CD14-positive monocyte (primary cell): ENCODE measurements around the gene SPRED2. TPM values are rescaled to one million over a fixed set of nuclear protein-coding genes. Genes with fewer than 3 reads are reported as not detected.

Experiments
- DNase-seq, 3 donors: peaks; one replicate each; pipeline ENCODE4 v3.0.0-alpha.2; 2011 to 2022
- H2AFZ ChIP-seq: 2 replicates; pipeline ENCODE4 v1.6.0; 2012; ENCODE audit warnings: mild to moderate bottlenecking, low read depth, low read length, inconsistent platforms; ENCODE audit not compliant: insufficient read depth, poor library complexity, severe bottlenecking
- H3K27ac ChIP-seq, 2 donors: 1 replicate in 1 of 2; 2 replicates in 1 of 2; pipeline ENCODE4 v1.5.1; 2012 to 2013; ENCODE audit warnings: low read length in 2 of 2, control low read depth in 1 of 2, inconsistent platforms in 1 of 2, low read depth in 1 of 2, mild to moderate bottlenecking in 1 of 2
- H3K27me3 ChIP-seq, 2 donors: one replicate each; pipeline versions ENCODE4 v1.6.0 to v1.6.1; 2011 to 2013; ENCODE audit warnings: low read length in 2 of 2; ENCODE audit not compliant: control insufficient read depth in 2 of 2, insufficient read depth in 2 of 2
- H3K36me3 ChIP-seq, 2 donors: replicated peaks in 1 of 2; 1 replicate in 1 of 2; 2 replicates in 1 of 2; pipeline versions ENCODE4 v1.5.1 to v1.6.1; 2012 to 2013; ENCODE audit warnings: low read length in 2 of 2, control low read depth in 1 of 2, inconsistent platforms in 1 of 2, mild to moderate bottlenecking in 1 of 2; ENCODE audit not compliant: insufficient read depth in 2 of 2, control insufficient read depth in 1 of 2
- H3K4me1 ChIP-seq, 2 donors: 1 replicate in 1 of 2; 2 replicates in 1 of 2; pipeline versions ENCODE4 v1.5.1 to v1.6.1; 2012 to 2013; ENCODE audit warnings: low read length in 2 of 2, control low read depth in 1 of 2, inconsistent platforms in 1 of 2, mild to moderate bottlenecking in 1 of 2, moderate library complexity in 1 of 2; ENCODE audit not compliant: insufficient read depth in 2 of 2, control insufficient read depth in 1 of 2
- H3K4me2 ChIP-seq: replicated peaks from 2 replicates; pipeline ENCODE3; 2012; ENCODE audit warnings: low read length, moderate library complexity, mild to moderate bottlenecking; ENCODE audit not compliant: poor library complexity, severe bottlenecking; ENCODE audit errors: extremely low read depth
- H3K4me3 ChIP-seq, 3 experiments: fragments of 200-600 bp in 1 of 3; sonication (generic) in 1 of 3; replicated peaks in 1 of 3; 1 replicate in 2 of 3; 2 replicates in 1 of 3; pipeline ENCODE4 v1.5.1; 2011 to 2013; ENCODE audit warnings: low read length in 3 of 3, mild to moderate bottlenecking in 3 of 3, control low read depth in 2 of 3, low read depth in 2 of 3, inconsistent platforms in 1 of 3, moderate library complexity in 1 of 3
- H3K79me2 ChIP-seq: 2 replicates; pipeline ENCODE4 v1.6.0; 2012; ENCODE audit warnings: mild to moderate bottlenecking, control low read depth, inconsistent platforms, low read length, moderate library complexity; ENCODE audit not compliant: insufficient read depth
- H3K9ac ChIP-seq: 2 replicates; pipeline ENCODE4 v1.6.0; 2017; ENCODE audit warnings: low read length, mild to moderate bottlenecking; ENCODE audit not compliant: insufficient read depth, poor library complexity, severe bottlenecking
- H3K9me3 ChIP-seq, 2 donors: replicated peaks in 1 of 2; 1 replicate in 1 of 2; 2 replicates in 1 of 2; pipeline versions ENCODE4 v1.5.1 to v1.6.1; 2012 to 2013; ENCODE audit warnings: low read length in 2 of 2, control low read depth in 1 of 2; ENCODE audit not compliant: control insufficient read depth in 1 of 2, insufficient read depth in 1 of 2
- H4K20me1 ChIP-seq: 2 replicates; pipeline ENCODE4 v1.6.0; 2012; ENCODE audit warnings: mild to moderate bottlenecking, low read length, control low read depth, moderate library complexity; ENCODE audit not compliant: insufficient read depth
- H3K27ac Mint-ChIP-seq, 7 donors: one replicate each; pipeline ENCODE4 v1.8.0; 2020; ENCODE audit warnings: mild to moderate bottlenecking in 7 of 7, mixed read lengths in 7 of 7, moderate library complexity in 6 of 7, inconsistent platforms in 2 of 7
- H3K27me3 Mint-ChIP-seq, 3 donors: one replicate each; pipeline ENCODE4 v1.8.0; 2021 to 2022; ENCODE audit warnings: low read depth in 3 of 3, mild to moderate bottlenecking in 3 of 3, mixed read lengths in 3 of 3, moderate library complexity in 3 of 3, inconsistent platforms in 1 of 3
- H3K36me3 Mint-ChIP-seq, 2 donors: one replicate each; pipeline ENCODE4 v1.8.0; 2020; ENCODE audit warnings: mixed read lengths in 2 of 2, inconsistent platforms in 1 of 2, mild to moderate bottlenecking in 1 of 2
- H3K4me1 Mint-ChIP-seq: one replicate; pipeline ENCODE4 v1.8.0; 2020; ENCODE audit warnings: mild to moderate bottlenecking, mixed read lengths
- H3K4me3 Mint-ChIP-seq, 2 donors: one replicate each; pipeline ENCODE4 v1.8.0; 2020; ENCODE audit warnings: mild to moderate bottlenecking in 2 of 2, mixed read lengths in 2 of 2, moderate library complexity in 1 of 2
- H3K9me3 Mint-ChIP-seq, 7 donors: one replicate each; pipeline ENCODE4 v1.8.0; 2020 to 2022; ENCODE audit warnings: mixed read lengths in 7 of 7, mild to moderate bottlenecking in 6 of 7, moderate library complexity in 6 of 7, inconsistent platforms in 2 of 7
- CTCF ChIP-seq: fragments of 200-600 bp; IDR thresholded peaks from one replicate; pipeline ENCODE4 v1.8.0; 2022; ENCODE audit warnings: antibody characterized with exemption, mild to moderate bottlenecking
- WGBS: methylation state at CpG from one replicate; pipeline ENCODE4 v1.1.5; 2013; ENCODE audit warnings: missing lambda C conversion rate; ENCODE audit not compliant: insufficient coverage; 5-methylcytosine and 5-hydroxymethylcytosine counted together
- intact Hi-C, 2 donors: fragments of 100-400 bp; cut with micrococcal nuclease; formaldehyde crosslinking; loops; one replicate each; pipeline versions ENCODE4 v1.15.0 to v1.15.1; 2023
- polyA plus RNA-seq, 3 donors: library from polyadenylated mRNA; depleted of rRNA in 1 of 3; unstranded in 2 of 3; stranded (reverse) in 1 of 3; fragments of 300-500 nt in 2 of 3; fragments of >200 nt in 1 of 3; fragmentation: Illumina TruSeq in 2 of 3; gene quantifications; 1 replicate in 2 of 3; 2 replicates in 1 of 3; pipeline ENCODE4 v1.2.3, GENCODE V29; 2012 to 2021

Gene SPRED2
- polyA plus RNA-seq, 3 donors: 0.20 to 2.0 (median 0.33) TPM

- H3K27ac ChIP-seq: no peak overlapping the region
- 90% methylated on average over 2 of the region's 5 CpGs for WGBS
- no peaks in the 10 kb centered on the region for H4K20me1 ChIP-seq
- Mint-ChIP-seq H3K4me3 (no peak overlapping the region), H3K27me3 (peaks cover 0 to 6% (median 3%) of the 10 kb centered on the region in 3 donors), H3K27ac (no peak overlapping the region), H3K9me3 (peaks cover 0 to 2% (median 0%) of the 10 kb centered on the region in 7 donors), H3K36me3 (peaks cover 0 to 2% of the 10 kb centered on the region in 2 donors), H3K4me1 (peaks cover 42% of the 10 kb centered on the region)
- no peaks in the 10 kb centered on the region for H3K79me2 ChIP-seq
- H3K9ac ChIP-seq: no peak overlapping the region
- H3K36me3 ChIP-seq: no peaks in the 10 kb centered on the region
- no peak for DNase-seq
- no peaks in the 10 kb centered on the region for H3K9me3 ChIP-seq
- no peak overlapping the region for H3K4me3 ChIP-seq
- H3K4me2 ChIP-seq: no peak overlapping the region
- TF ChIP-seq CTCF: no peak
- H3K4me1 ChIP-seq: peaks cover 4 to 15% of the 10 kb centered on the region in 2 donors
- no peaks in the 10 kb centered on the region for H3K27me3 ChIP-seq
- intact Hi-C loops: no loop called here
- H2AFZ ChIP-seq: no peak overlapping the region
Observed at GRCh38 chr2:65392609-65393008, 39.8 kb downstream of the SPRED2 start.

GRCh38 chr2:65390134-65390533 lies 42.3 kb downstream of the SPRED2 start:
- no peak overlapping the region for H3K4me2 ChIP-seq
- peaks cover 0 to 1% of the 10 kb centered on the region in 2 donors for H3K36me3 Mint-ChIP-seq
- H4K20me1 ChIP-seq: no peaks in the 10 kb centered on the region
- H2AFZ ChIP-seq: no peak overlapping the region
- H3K4me1 Mint-ChIP-seq: peaks cover 54% of the 10 kb centered on the region
- H3K9me3 ChIP-seq: no peaks in the 10 kb centered on the region
- H3K36me3 ChIP-seq: no peaks in the 10 kb centered on the region
- peaks cover 7 to 22% of the 10 kb centered on the region in 2 donors for H3K4me1 ChIP-seq
- intact Hi-C loops: no loop called here
- WGBS: 30% methylated on average over 6 of the region's 6 CpGs
- H3K79me2 ChIP-seq: peaks cover 5% of the 10 kb centered on the region
- no peak for DNase-seq
- TF ChIP-seq CTCF: no peak
- no peak overlapping the region for H3K9ac ChIP-seq
- H3K27me3 Mint-ChIP-seq: peaks cover 0 to 8% (median 4%) of the 10 kb centered on the region in 3 donors
- no peak overlapping the region for H3K27ac Mint-ChIP-seq
- H3K27me3 ChIP-seq: no peaks in the 10 kb centered on the region
- H3K4me3 ChIP-seq: no peak overlapping the region
- no peak overlapping the region for H3K27ac ChIP-seq
- H3K4me3 Mint-ChIP-seq: peak overlapping the region in 1 of 2 donors; percentile 25
- H3K9me3 Mint-ChIP-seq: no peaks in the 10 kb centered on the region
